Pancreas (tissue), 10 donors: ENCODE data around the gene LINGO1. TPM values are rescaled to one million over a fixed set of nuclear protein-coding genes. Genes with fewer than 3 reads are reported as not detected.

Experiments used
- ATAC-seq, 4 donors: fragments of 200-7000 bp; cut with Tn5 transposase; one replicate each; pipeline versions ENCODE4 v1.8.0 to v1.9.1; 2020; ENCODE audit warnings: mild to moderate bottlenecking in 4 of 4, moderate library complexity in 4 of 4
- DNase-seq, 6 donors: peaks; one replicate each; pipeline ENCODE4 v3.0.0-alpha.2; 2020
- FAIRE-seq: peaks from 2 replicates; lab custom pipeline; 2012; peaks lifted over from hg19 to GRCh38; lab: Jason Lieb, UNC
- H3K27ac ChIP-seq, 4 donors: fragments of 200-600 bp; sonication (generic); 1 replicate in 3 of 4; 2 replicates in 1 of 4; pipeline versions ENCODE4 v1.5.0 to v1.8.0; 2020
- H3K27me3 ChIP-seq, 4 donors: fragments of 200-600 bp; one replicate each; pipeline ENCODE4 v1.8.0; 2021
- H3K36me3 ChIP-seq, 3 donors: fragments of 200-600 bp; sonication (generic) in 1 of 3; one replicate each; pipeline versions ENCODE4 v1.5.0 to v1.8.0; 2020 to 2021
- H3K4me1 ChIP-seq, 3 donors: fragments of 200-600 bp; one replicate each; pipeline ENCODE4 v1.8.0; 2021
- H3K4me3 ChIP-seq, 4 donors: fragments of 200-600 bp; sonication (generic) in 2 of 4; one replicate each; pipeline versions ENCODE4 v1.5.0 to v1.8.0; 2020 to 2021
- H3K9me3 ChIP-seq, 4 donors: fragments of 200-600 bp; one replicate each; pipeline ENCODE4 v1.8.0; 2021
- WGBS, 2 donors: extraction: QIAGEN DNeasy Blood & Tissue Kit; methylation state at CpG; one replicate each; pipeline ENCODE4 v1.1.7; 2013; 5-methylcytosine and 5-hydroxymethylcytosine counted together
- intact Hi-C, 3 donors: fragments of 100-400 bp; cut with DNase I; formaldehyde crosslinking; loops; one replicate each; pipeline versions ENCODE4 v1.11.1 to v1.14.2; 2022
- polyA plus RNA-seq, 2 donors: library from polyadenylated mRNA; stranded (reverse); fragments of 200-250 nt; gene quantifications; one replicate each; pipeline ENCODE4 v1.2.3, GENCODE V29; 2013
- total RNA-seq, 6 donors: library from RNA; stranded (reverse); fragmentation: NEBNext Ultra II Directional in 4 of 6; extraction: Animal tissue kit (Norgen Biotek cat#: 25700) in 4 of 6; gene quantifications; one replicate each; pipeline versions ENCODE4 v1.2.1 to v1.2.4, GENCODE V29; 2021 to 2023
- TF ChIP-seq, protein P1 (sequence below), 4 donors: fragments of 200-600 bp; sonication (generic) in 3 of 4; IDR thresholded peaks; one replicate each; pipeline versions ENCODE4 v1.5.0 to v1.8.0; 2021; ENCODE audit warnings: antibody characterized with exemption in 4 of 4
- donor health status: healthy with polysubstance abuse.
- donor health status: DM: no; HTN: no; CAD: no; lungs with moderate emphysema.
- donor health status: DM: no; HTN: no; CAD: no.
- donor health status: control.
- donor health status: control.
- donor health status: Bipolar disorder and iron deficiency.
- donor health status: DM: yes; HTN: yes; CAD: no.
- donor health status: DM: no; HTN: no; CAD: no.
- donor health status: DM: no; HTN: no; CAD: no.
- donor health status: DM: yes; HTN: yes; CAD: no.

The LINGO1 gene
- total and polyA plus RNA-seq, 8 donors, result 0.80 to 3.0 (median 1.7) TPM

DNA sequence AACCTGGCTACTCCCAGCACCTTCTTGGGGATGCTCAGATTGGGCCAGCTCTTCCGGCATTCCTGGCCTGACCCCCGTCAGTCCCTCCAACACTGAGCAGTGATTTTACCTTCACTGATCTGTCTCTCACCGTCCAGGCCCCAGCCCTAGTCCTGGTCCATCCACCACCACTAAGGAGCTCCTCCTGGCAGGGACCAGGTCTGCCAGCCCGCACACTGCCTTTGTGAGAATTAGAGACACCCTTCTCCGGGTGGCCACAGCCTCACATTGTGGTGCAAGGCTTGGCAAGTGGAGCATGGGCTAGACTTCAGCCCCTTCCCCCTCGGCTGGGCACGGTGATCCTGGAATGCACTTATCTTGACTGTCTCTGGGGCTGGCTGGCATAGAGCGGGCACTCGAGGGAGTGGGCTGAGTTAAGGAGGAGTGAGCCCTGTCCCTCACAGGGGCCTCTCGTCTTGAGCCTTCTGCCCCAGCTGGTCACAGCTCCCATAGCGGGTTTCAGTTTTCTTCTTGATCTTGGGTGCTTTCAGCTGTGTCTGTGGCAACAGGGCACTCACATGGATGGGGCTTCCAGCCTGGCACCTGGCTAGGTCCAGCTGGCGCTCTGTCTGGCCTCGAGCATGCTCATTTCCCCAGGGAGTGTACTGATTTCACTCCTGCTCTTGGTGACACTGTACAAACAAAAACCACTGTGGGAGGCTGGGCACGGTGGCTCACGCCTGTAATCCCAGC is 53.9 kb downstream of the LINGO1 start:
- FAIRE-seq (no peak), ATAC-seq (no peak), DNase-seq (no peak)
- TF ChIP-seq, protein P1, sequence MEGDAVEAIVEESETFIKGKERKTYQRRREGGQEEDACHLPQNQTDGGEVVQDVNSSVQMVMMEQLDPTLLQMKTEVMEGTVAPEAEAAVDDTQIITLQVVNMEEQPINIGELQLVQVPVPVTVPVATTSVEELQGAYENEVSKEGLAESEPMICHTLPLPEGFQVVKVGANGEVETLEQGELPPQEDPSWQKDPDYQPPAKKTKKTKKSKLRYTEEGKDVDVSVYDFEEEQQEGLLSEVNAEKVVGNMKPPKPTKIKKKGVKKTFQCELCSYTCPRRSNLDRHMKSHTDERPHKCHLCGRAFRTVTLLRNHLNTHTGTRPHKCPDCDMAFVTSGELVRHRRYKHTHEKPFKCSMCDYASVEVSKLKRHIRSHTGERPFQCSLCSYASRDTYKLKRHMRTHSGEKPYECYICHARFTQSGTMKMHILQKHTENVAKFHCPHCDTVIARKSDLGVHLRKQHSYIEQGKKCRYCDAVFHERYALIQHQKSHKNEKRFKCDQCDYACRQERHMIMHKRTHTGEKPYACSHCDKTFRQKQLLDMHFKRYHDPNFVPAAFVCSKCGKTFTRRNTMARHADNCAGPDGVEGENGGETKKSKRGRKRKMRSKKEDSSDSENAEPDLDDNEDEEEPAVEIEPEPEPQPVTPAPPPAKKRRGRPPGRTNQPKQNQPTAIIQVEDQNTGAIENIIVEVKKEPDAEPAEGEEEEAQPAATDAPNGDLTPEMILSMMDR (IDR thresholded peaks at IDR 0.05), result no peak
- Histone ChIP-seq H3K27ac (no peak overlapping the region), H3K36me3 (no peaks in the 10 kb centered on the region), H3K4me1 (no peaks in the 10 kb centered on the region), H3K27me3 (no peaks in the 10 kb centered on the region), H3K4me3 (no peak overlapping the region), H3K9me3 (no peaks in the 10 kb centered on the region)
- 82 to 83% methylated on average over 15 of the region's 15 CpGs for WGBS, 2 donors
- intact Hi-C loops, result no loop called here

DNA sequence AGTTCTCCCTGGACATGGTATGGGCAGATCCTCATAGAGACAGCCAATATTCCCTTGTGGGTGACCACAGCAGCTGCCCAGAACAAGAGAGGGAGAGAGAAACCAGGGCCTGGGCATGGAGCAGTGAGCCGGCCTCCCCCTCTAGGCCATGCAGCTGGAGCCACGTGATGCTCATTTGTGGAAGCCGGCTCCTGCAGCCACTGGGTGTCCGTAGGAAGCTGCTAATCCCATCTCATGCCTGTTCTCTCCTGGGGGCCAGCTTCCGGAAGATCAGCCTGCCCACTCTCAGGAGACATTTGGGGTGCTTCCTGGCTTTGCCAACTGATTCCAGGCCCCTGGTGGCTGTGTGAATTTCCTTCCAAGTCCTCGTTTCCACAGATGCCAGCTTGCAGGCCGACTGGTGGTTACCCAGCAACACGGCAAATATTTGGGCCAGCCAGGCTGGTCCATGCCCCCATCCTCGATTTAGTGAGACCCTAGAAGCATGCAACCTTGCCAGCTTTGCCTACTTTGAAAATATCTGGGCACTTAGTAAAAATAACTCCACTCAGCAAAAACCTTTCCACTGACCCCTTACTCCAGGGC is 55.3 kb downstream of the LINGO1 start:
- no peak overlapping the region for H3K27ac ChIP-seq
- H3K4me3 ChIP-seq, result no peak overlapping the region
- H3K4me1 ChIP-seq, result no peaks in the 10 kb centered on the region
- no peaks in the 10 kb centered on the region for H3K27me3 ChIP-seq
- no peaks in the 10 kb centered on the region for H3K36me3 ChIP-seq
- FAIRE-seq (no peak), ATAC-seq (no peak), DNase-seq (no peak)
- intact Hi-C loops, result no loop called here
- H3K9me3 ChIP-seq, result no peaks in the 10 kb centered on the region
- 57 to 60% methylated on average over 9 of the region's 9 CpGs for WGBS, 2 donors
- TF ChIP-seq, protein P1 (IDR thresholded peaks at IDR 0.05), result no peak

DNA sequence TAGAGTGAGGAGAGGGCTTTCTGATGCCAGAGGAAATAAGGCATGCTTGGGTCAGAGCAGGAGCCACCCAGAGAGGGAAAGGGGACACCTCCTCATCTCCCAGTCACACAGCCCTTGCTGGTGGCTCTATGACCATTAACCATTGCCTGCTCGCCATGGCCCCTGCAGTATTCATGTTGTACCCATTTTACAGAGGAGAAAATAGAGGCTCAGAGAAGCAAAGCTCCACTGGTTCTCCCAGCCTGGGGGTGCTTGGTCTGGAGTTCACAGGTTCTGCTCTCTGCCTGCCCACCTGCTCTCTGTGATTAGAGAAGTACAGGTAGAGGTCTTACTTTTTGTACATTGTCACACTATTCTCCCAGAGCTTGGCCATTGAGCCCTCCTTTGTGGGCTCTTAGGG is 56.2 kb downstream of the LINGO1 start:
- DNase-seq, result no peak
- H3K27me3 ChIP-seq, result no peaks in the 10 kb centered on the region
- no peak for FAIRE-seq
- no peak overlapping the region for H3K27ac ChIP-seq
- TF ChIP-seq, protein P1 (IDR thresholded peaks at IDR 0.05), result no peak
- no peaks in the 10 kb centered on the region for H3K9me3 ChIP-seq
- 72 to 87% methylated on average over 1 of the region's 1 CpG for WGBS, 2 donors
- H3K4me3 ChIP-seq, result no peak overlapping the region
- no peaks in the 10 kb centered on the region for H3K36me3 ChIP-seq
- no peak for ATAC-seq
- H3K4me1 ChIP-seq, result no peaks in the 10 kb centered on the region
- intact Hi-C loops, result no loop called here

DNA sequence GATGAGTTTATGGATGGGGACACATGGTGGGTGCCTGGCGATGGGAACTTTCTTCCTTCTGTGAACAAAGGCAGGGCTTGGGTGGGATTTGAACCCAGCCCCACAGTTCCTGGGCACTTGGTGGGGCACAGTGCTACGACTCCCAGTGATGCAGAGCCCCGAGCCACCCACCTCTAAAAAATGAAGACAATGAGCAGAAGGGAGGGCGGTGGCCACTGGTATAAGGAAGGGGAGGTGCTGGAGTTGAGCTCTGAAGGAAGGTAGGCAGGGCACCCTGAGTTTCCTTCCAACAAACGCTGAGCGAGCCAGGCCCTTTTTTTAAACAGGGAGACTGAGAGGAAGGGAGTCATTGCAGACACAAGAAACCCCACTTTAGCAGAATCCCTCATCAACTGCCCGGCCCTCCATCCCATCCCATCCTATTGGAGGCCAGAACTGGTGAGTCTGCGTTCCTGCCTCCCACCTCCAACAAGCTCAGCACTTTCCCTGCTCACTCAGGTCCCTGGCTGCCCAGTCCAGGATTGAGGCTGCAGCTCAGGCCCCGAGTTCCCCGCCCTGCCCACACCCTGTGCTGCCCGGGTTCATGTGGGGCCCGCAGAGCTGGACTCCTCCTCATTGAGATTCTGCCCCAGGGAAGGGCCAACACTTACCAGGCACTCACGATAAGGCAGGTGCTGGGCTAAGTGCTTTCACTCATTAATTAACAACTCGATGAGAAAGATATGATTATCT is 57.3 kb downstream of the LINGO1 start:
- 74 to 79% methylated on average over 14 of the region's 14 CpGs for WGBS, 2 donors
- intact Hi-C loops, result no loop called here
- TF ChIP-seq, protein P1 (IDR thresholded peaks at IDR 0.05), result no peak
- no peaks in the 10 kb centered on the region for H3K9me3 ChIP-seq
- H3K36me3 ChIP-seq, result no peaks in the 10 kb centered on the region
- ATAC-seq (no peak), FAIRE-seq (no peak), DNase-seq (no peak)
- H3K4me1 ChIP-seq, result no peaks in the 10 kb centered on the region
- H3K27ac ChIP-seq, result no peak overlapping the region
- no peaks in the 10 kb centered on the region for H3K27me3 ChIP-seq
- no peak overlapping the region for H3K4me3 ChIP-seq
